ENCODE data around the gene SYT12. TPM values are rescaled to one million over a fixed set of nuclear protein-coding genes. Genes with fewer than 3 reads are reported as not detected.
"Not testable (repeated sequence)": the region's sequence is repeated elsewhere in the genome, so short reads cannot be mapped to it uniquely, and the experiment has no call there.

SYT12 gene
- total RNA-seq, 1 donor from 2014 or later, result 0.08 TPM

DNA sequence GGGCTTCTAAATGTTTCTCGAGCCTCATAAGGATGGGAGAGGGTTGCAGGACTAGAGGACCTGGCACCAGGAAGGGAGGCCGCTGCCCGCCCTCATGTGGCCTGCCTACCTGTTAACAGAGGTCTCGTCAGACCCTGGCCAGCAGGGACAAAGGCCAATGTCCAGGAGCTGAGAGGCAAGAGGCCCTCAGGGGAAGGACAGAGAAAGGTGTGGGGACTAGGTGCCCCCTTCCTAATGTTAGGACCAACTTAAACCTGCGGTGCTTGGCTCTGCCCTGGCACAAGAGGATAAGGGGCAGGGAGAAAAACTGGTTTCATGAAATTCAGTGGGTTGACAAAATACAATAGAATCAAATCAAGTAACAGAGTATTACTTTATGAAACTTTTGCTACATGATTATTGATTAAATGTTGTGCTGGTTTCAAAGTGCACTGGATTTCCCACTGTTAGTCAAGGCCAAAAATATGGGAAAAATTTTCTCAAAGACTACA, 20.0 kb upstream of the SYT12 start:
- no peak overlapping the region for H3K4me3 ChIP-seq (ENCODE audit: low read depth, low read length)

DNA sequence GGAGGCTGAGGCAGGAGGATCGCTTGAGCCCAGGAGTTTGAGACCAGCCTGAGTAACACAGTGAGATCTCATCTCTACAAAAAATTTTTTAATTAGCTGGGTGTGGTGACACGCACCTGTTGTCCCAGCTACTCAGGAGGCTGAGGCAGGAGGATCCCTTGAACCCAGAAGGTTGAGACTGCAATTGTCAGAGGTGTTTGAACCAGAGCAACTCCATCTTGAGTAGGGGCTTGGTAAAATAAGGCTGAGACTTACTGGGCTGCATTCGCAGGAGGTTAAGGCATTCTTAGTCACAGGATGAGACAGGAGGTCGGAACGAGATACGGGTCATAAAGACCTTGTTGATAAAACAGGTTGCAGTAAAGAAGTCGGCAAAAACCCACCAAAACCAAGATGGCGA, 17.7 kb upstream of the SYT12 start:
- H3K27me3 ChIP-seq (ENCODE audit: control insufficient read depth, insufficient read depth, low read length); H3K4me3 ChIP-seq (ENCODE audit: low read depth, low read length); DNase-seq (ENCODE audit: low read depth); H3K36me3 ChIP-seq (ENCODE audit: control insufficient read depth, insufficient read depth, low read length): not testable (repeated sequence)

More for the DNA sequence above, 20.0 kb upstream of the SYT12 start:
- no peak for DNase-seq (ENCODE audit: low read depth)
- TF ChIP-seq, protein P1, sequence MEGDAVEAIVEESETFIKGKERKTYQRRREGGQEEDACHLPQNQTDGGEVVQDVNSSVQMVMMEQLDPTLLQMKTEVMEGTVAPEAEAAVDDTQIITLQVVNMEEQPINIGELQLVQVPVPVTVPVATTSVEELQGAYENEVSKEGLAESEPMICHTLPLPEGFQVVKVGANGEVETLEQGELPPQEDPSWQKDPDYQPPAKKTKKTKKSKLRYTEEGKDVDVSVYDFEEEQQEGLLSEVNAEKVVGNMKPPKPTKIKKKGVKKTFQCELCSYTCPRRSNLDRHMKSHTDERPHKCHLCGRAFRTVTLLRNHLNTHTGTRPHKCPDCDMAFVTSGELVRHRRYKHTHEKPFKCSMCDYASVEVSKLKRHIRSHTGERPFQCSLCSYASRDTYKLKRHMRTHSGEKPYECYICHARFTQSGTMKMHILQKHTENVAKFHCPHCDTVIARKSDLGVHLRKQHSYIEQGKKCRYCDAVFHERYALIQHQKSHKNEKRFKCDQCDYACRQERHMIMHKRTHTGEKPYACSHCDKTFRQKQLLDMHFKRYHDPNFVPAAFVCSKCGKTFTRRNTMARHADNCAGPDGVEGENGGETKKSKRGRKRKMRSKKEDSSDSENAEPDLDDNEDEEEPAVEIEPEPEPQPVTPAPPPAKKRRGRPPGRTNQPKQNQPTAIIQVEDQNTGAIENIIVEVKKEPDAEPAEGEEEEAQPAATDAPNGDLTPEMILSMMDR (IDR thresholded peaks at IDR 0.05; ENCODE audit: insufficient read depth, low read length, poor library complexity, severe bottlenecking), result no peak
- no peaks in the 10 kb centered on the region for H3K27me3 ChIP-seq (ENCODE audit: control insufficient read depth, insufficient read depth, low read length)
- H3K36me3 ChIP-seq (ENCODE audit: control insufficient read depth, insufficient read depth, low read length), result no peaks in the 10 kb centered on the region

DNA sequence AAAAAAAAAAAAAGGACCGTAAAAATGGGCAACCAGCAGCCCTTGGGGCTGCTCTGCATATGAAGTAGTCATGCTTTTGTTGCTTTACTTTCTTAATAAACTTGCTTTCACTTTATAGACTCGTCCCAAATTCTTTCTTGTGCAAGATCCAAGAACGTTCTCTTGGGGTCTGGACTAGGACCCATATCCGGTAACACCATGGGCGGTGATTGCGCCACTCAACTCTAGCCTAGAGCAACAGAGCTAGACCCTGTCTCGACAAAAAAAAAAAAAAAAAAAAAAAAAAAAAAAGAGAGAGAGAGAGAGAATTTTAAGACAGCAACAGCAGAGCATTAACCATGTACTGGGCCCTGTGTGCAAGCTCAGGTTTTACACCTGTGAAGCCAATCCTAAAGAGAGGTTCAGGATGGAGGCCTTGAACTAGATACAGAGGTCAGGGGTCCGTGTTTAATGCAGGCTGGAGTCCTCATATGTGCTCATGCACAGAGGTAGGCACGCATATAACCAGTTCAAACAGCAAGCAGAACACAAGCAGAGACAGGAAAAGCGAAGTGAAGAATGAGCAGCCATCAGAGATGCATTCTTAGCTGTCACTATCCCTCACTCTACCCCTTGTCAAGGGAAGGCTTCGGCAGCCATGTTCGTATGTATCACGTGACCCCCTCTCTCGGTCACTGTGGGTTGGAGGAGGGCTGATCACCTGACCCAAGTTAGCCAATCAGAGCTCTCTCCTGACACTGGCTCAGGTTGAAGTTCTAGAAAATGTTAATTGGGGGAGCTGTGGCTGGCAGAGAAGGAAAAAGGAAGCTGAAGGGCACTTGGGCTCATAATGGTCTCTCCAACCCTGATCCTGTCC, 16.7 kb upstream of the SYT12 start:
- no peaks in the 10 kb centered on the region for H3K27me3 ChIP-seq (ENCODE audit: control insufficient read depth, insufficient read depth, low read length)
- TF ChIP-seq, protein P1 (IDR thresholded peaks at IDR 0.05; ENCODE audit: insufficient read depth, low read length, poor library complexity, severe bottlenecking), result no peak
- H3K4me3 ChIP-seq (ENCODE audit: low read depth, low read length), result no peak overlapping the region
- no peak for DNase-seq (ENCODE audit: low read depth)
- H3K36me3 ChIP-seq (ENCODE audit: control insufficient read depth, insufficient read depth, low read length), result no peaks in the 10 kb centered on the region

DNA sequence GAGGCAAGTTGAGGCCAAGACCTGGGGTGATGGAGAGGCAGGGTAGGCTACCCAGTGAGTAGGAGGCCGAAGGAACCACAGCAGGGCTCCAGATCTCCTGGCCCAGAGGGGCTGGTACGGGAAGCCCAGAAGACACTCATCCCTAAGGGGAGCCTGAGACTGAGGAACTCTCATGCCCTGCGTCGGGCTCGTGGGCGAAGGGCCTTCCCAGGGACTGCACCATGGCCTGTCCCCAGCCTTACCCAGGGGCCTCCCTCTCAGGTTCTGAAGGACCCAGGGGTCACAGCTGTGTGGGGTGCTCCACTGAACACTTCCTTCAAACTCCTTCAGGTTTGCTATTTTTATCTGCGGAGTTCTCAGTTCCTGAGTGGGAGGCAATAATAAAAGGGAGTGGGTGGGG, 15.8 kb upstream of the SYT12 start:
- no peaks in the 10 kb centered on the region for H3K27me3 ChIP-seq (ENCODE audit: control insufficient read depth, insufficient read depth, low read length)
- no peak overlapping the region for H3K4me3 ChIP-seq (ENCODE audit: low read depth, low read length)
- TF ChIP-seq, protein P1 (IDR thresholded peaks at IDR 0.05; ENCODE audit: insufficient read depth, low read length, poor library complexity, severe bottlenecking), result no peak

DNA sequence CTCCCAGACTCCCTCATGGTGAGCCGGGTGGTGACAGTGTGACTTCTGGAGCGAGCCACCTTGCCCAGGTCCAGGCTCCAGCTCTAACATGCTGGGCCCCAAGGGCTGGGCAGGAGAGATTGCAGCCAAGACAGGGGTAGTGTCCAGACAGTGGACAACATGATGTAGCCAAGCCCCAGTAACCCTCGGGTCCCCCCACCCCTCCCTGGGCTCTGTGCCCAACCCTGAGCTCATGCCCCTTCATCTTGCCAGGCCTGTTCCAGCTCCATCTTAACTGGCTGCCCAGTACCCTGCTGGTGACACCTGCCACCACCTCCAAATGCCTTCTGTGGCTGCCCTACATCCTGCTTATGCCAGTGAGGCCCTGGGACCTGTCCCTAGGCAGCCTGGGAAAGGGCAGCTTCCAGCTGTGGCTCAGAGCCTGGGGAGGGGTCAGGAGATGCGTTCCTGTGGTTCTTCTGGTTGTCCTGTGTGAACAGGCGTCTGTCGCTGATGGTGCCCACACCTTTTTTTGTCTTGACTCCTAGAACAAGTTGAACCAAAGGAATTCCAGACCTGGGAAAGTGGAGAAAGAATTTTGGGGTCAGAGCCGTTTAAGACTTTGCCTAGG, 12.5 kb upstream of the SYT12 start:
- Histone ChIP-seq H3K4me3 (ENCODE audit: low read depth, low read length) (no peak overlapping the region), H3K27me3 (ENCODE audit: control insufficient read depth, insufficient read depth, low read length) (no peaks in the 10 kb centered on the region), H3K36me3 (ENCODE audit: control insufficient read depth, insufficient read depth, low read length) (no peaks in the 10 kb centered on the region)
- DNase-seq (ENCODE audit: low read depth), result no peak
- TF ChIP-seq, protein P1 (IDR thresholded peaks at IDR 0.05; ENCODE audit: insufficient read depth, low read length, poor library complexity, severe bottlenecking), result no peak

More for the DNA sequence above, 15.8 kb upstream of the SYT12 start:
- no peaks in the 10 kb centered on the region for H3K36me3 ChIP-seq (ENCODE audit: control insufficient read depth, insufficient read depth, low read length)
- no peak for DNase-seq (ENCODE audit: low read depth)

DNA sequence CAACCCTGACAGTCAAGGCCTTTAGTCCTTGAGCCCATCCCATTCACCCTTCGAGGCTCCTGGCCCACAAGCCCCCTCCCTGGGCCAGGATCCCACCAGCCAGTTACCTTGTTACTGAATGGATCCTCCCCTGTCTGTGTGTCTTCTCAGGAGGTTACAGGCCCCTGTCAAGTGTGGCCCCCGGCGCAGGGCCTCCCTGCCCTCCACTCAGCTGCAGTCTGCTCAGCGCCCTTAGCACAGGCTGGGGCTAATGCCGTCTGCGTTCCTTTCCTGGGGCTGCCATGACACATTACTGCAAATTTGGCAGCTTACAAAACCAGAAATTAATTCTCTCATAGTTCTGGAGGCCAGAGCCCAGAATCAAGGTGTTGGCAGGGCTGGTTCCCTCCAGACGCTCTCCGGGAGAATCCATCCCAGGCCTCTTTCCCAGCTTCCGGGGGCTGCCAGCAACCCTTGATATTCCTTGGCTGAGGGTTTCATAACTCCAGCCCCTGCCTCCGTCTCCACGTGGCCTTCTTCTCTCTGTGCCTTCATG, 9.4 kb upstream of the SYT12 start:
- Histone ChIP-seq H3K4me3 (ENCODE audit: low read depth, low read length) (no peak overlapping the region), H3K27me3 (ENCODE audit: control insufficient read depth, insufficient read depth, low read length) (no peaks in the 10 kb centered on the region), H3K36me3 (ENCODE audit: control insufficient read depth, insufficient read depth, low read length) (no peaks in the 10 kb centered on the region)
- DNase-seq (ENCODE audit: low read depth), result no peak
- TF ChIP-seq, protein P1 (IDR thresholded peaks at IDR 0.05; ENCODE audit: insufficient read depth, low read length, poor library complexity, severe bottlenecking), result no peak

Data from kidney epithelial cell (primary cell).